NB4 (cell line): Measurements from ENCODE around the gene SERGEF.

ENCODE experiments used
- DNase-seq: peaks from one replicate; pipeline ENCODE4 v3.0.0; 2010; ENCODE audit warnings: low read depth
- H3K4me3 ChIP-seq: one replicate; pipeline ENCODE4 v1.5.1; 2011; ENCODE audit warnings: mild to moderate bottlenecking, low read depth, low read length, moderate library complexity
- MYC ChIP-seq: IDR thresholded peaks from 2 replicates; pipeline ENCODE4 v1.6.1; 2011; ENCODE audit warnings: low read depth, low read length
- POLR2A ChIP-seq: IDR thresholded peaks from 2 replicates; pipeline ENCODE4 v1.6.1; 2011; ENCODE audit warnings: mild to moderate bottlenecking; ENCODE audit not compliant: insufficient read length; ENCODE audit errors: extremely low read depth
- TF ChIP-seq, protein P1 (sequence below): IDR thresholded peaks from one replicate; pipeline ENCODE4 v1.5.1; 2012; ENCODE audit warnings: low read depth, low read length
- TF ChIP-seq, protein P2 (sequence below): IDR thresholded peaks from 2 replicates; pipeline ENCODE4 v1.6.1; 2011; ENCODE audit warnings: low read depth, low read length

The SERGEF gene

DNA sequence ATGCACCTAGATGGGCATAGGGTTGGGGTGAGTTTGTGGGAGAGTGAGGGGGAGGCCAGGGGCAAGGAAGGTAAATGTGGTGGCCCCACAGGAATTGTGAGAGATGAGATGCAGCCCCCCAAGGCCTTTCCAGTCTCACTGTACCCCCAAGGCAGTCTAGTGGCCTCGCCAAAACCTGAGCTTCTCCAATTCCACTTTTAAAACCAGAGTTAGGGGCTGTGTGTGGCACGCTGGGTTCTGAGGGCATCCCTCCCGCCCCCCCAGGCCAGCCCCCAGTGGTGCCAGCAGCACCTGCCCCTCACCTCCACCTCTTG is 237.9 kb downstream of the SERGEF start:
- no peak for DNase-seq
- TF ChIP-seq, protein P1, sequence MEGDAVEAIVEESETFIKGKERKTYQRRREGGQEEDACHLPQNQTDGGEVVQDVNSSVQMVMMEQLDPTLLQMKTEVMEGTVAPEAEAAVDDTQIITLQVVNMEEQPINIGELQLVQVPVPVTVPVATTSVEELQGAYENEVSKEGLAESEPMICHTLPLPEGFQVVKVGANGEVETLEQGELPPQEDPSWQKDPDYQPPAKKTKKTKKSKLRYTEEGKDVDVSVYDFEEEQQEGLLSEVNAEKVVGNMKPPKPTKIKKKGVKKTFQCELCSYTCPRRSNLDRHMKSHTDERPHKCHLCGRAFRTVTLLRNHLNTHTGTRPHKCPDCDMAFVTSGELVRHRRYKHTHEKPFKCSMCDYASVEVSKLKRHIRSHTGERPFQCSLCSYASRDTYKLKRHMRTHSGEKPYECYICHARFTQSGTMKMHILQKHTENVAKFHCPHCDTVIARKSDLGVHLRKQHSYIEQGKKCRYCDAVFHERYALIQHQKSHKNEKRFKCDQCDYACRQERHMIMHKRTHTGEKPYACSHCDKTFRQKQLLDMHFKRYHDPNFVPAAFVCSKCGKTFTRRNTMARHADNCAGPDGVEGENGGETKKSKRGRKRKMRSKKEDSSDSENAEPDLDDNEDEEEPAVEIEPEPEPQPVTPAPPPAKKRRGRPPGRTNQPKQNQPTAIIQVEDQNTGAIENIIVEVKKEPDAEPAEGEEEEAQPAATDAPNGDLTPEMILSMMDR, result no peak
- TF ChIP-seq MYC (no peak), POLR2A (no peak)
- TF ChIP-seq, protein P2, sequence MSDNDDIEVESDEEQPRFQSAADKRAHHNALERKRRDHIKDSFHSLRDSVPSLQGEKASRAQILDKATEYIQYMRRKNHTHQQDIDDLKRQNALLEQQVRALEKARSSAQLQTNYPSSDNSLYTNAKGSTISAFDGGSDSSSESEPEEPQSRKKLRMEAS, result no peak
- no peak overlapping the region for H3K4me3 ChIP-seq

DNA sequence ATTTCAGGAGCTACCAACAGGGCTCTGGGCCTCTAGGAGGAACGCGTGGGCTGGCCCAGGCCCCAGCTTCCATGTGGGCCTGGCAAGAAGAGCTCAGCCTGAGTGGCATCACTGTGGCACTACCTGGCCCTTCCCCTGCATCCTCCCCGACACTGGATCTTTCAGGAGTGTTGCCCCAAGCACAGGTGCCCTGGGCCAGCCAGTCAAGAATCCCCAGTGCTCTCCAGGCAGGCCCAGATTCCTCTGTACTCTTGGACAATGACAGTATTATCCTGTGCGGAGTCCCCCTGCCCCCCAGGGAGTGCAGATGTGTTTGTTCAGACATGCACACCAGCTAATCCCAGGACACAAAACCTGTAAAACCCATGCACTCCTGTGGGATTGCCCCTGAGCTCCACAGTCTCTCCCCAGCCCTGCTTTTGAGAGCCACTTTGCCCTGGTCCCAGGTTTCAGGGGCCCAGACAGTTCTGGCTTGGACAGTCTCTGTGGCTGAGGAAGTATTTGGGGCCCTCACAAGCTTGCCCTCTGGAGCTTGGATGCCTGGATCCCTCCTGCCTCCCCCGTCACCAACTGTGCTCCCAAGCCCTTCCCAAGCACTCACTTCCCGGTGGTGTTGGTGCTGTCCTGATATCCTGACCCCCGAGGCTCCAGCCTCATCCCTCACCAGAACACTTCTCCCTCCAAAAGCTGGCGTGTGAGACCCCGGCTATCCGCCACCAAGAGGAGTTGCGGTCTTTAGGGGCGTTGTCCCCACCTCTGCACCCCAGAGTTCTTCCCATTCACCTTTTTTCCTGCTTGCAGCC is 238.4 kb downstream of the SERGEF start:
- no peak overlapping the region for H3K4me3 ChIP-seq
- TF ChIP-seq POLR2A (no peak), MYC (no peak)
- TF ChIP-seq, protein P1, result no peak
- TF ChIP-seq, protein P2, result no peak
- DNase-seq, result no peak

DNA sequence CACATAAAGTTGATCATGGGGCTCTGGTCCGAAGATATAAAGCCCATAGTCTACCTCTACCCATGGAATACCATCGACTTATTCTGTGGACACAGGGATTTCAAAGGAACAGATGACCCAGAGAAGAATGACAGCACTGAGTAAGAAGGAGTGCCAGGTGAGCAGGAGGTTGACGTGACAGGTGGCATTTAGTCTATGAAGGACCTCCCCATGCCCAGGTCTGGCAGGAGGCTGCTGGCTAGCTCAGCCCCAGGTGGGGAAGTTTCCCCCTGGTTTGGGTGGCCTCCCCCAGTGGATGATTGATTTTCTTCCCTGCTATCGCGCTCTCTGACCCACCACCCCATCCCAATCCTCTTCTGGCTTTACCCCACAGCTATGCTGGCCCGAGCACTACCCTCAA is 239.2 kb downstream of the SERGEF start:
- H3K4me3 ChIP-seq, result no peak overlapping the region
- DNase-seq, result no peak
- TF ChIP-seq MYC (no peak), POLR2A (no peak)
- TF ChIP-seq, protein P2, result no peak

DNA sequence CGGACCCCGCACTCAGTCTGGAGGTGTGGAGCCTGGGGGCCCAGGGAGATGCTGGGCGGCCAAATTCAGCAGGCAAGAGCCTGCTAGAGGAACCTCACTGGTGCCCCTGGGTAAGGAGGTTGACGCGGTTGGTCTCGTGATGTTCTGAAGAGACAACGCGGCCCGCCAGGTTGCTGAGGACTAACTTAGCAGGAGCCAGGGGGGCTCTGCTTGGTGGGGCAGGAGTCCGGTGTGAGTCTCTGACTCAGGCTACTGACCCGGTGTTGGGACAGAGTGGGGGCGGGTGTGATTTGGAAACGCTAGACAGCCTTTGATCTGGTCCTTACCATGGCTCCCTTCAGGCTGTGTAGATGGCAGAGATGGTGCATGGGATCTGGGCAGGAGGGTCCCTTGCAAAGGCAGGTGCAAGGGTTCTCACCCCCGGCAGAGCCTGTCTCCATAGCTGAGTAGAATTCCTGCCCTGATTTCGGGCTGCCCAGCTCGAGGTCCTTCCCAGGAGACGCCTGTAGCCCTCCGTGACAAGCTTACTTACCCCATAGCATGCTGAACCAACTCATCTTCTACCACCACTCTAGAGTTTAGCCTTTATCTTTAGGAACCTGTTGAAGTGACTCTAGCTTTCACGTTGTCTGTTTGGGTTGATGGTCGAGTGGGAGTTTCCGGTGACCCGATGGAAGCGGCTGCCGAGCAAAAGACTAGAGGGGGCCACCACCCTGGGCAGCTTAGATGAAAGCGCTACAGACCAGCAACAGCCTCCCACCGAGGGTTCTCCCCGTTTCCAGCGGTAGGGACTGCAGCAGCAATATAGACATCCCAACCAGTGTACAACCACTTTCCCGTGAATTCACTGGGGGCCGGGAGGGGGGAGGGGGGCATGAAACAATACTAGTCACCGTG is 239.9 kb downstream of the SERGEF start:
- H3K4me3 ChIP-seq, result no peak overlapping the region
- TF ChIP-seq, protein P1, result no peak
- TF ChIP-seq, protein P2, result no peak
- TF ChIP-seq MYC, result no peak
- no peak for TF ChIP-seq POLR2A
- no peak for DNase-seq

DNA sequence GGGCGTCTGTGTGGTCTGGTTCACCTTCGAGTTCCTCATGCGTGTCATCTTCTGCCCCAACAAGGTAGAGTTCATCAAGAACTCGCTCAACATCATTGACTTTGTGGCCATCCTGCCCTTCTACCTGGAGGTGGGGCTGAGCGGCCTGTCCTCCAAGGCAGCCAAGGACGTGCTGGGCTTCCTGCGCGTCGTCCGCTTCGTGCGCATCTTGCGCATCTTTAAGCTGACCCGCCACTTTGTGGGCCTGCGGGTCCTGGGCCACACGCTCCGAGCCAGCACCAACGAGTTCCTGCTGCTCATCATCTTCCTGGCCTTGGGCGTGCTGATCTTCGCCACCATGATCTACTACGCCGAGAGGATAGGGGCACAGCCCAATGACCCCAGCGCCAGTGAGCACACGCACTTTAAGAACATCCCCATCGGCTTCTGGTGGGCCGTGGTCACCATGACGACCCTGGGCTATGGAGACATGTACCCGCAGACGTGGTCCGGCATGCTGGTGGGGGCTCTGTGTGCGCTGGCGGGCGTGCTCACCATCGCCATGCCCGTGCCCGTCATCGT is 240.9 kb downstream of the SERGEF start:
- TF ChIP-seq POLR2A (no peak), MYC (no peak)
- TF ChIP-seq, protein P1, result no peak
- H3K4me3 ChIP-seq, result no peak overlapping the region
- no peak for DNase-seq

DNA sequence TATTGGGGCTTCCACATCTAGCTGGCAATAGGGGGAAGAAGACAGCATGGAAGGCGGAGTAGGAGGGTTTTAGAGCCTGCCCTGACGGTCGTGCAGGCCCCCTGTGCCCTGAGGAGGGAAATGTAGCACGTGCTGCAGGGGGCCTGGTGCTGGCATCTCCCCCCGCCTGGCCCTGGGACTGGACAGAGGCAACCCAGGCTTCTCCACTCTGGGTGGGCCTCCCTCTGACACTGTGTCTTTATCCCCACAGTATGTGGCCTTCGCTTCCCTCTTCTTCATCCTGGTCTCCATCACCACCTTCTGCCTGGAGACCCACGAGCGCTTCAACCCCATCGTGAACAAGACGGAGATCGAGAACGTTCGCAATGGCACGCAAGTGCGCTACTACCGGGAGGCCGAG is 241.4 kb downstream of the SERGEF start:
- DNase-seq, result no peak
- H3K4me3 ChIP-seq, result no peak overlapping the region
- TF ChIP-seq MYC (no peak), POLR2A (no peak)

DNA sequence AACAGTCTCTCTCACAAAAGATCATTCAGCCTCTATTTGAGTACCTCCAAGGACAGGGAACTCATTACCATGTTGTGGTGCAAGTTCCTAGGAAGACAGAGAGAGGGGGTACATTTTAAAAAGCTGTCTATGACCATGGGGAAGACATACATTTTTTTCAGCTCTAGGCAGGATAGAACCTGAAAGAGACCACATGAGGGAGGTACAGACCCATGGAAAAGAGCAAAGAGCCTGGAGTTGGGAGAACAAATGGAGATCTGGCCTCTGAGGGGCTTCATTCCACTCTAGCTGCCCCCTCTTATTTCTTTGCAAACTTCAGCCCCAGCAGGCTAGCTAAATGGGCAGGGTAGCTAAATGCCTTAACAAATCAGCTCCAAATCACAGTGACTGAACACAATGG is 241.9 kb downstream of the SERGEF start:
- H3K4me3 ChIP-seq, result no peak overlapping the region
- no peak for TF ChIP-seq MYC
- TF ChIP-seq, protein P2, result no peak
- TF ChIP-seq, protein P1, result no peak
- TF ChIP-seq POLR2A, result no peak
- no peak for DNase-seq
